ENCODE measurements around the gene VKORC1.

The VKORC1 gene

GRCh38 chr16:31129568-31130335 lies 35.2 kb upstream of the VKORC1 start:
- DNase-seq, result no peak

GRCh38 chr16:31128711-31129567 lies 34.3 kb upstream of the VKORC1 start:
- DNase-seq, result no peak

- DNase-seq, result no peak
These were observed 32.6 kb upstream of the VKORC1 start for GRCh38 chr16:31127182-31127581.

- DNase-seq, result no peak
These were observed 31.2 kb upstream of the VKORC1 start for GRCh38 chr16:31125844-31126243.

- no peak for DNase-seq
These were observed 25.5 kb upstream of the VKORC1 start for GRCh38 chr16:31120129-31120528.

GRCh38 chr16:31118223-31119155 lies 23.9 kb upstream of the VKORC1 start:
- DNase-seq, result no peak

GRCh38 chr16:31117384-31118222 lies 23.0 kb upstream of the VKORC1 start, which contains the start of gene KAT8:
Gene KAT8, plus strand, starts transcription at chr16:31117664. Its CDS starts 18 bp downstream, at chr16:31117682.
- peak; percentile 95 for DNase-seq

- DNase-seq, result no peak
These were observed 19.9 kb upstream of the VKORC1 start for GRCh38 chr16:31114468-31114867.

- DNase-seq, result no peak
These were observed 18.8 kb upstream of the VKORC1 start for GRCh38 chr16:31113121-31114120.

- no peak for DNase-seq
These were observed 18.1 kb upstream of the VKORC1 start for GRCh38 chr16:31112711-31113110.

GRCh38 chr16:31111881-31112466 lies 17.4 kb upstream of the VKORC1 start:
- DNase-seq, result no peak

- no peak for DNase-seq
These were observed 15.8 kb upstream of the VKORC1 start for GRCh38 chr16:31110106-31111034.

- no peak for DNase-seq
These were observed 15.0 kb upstream of the VKORC1 start for GRCh38 chr16:31109622-31110021.

- no peak for DNase-seq
These were observed 14.4 kb upstream of the VKORC1 start for GRCh38 chr16:31108794-31109558.

GRCh38 chr16:31108035-31108793 lies 13.6 kb upstream of the VKORC1 start, which contains the start of gene BCKDK:
Gene BCKDK, plus strand, starts transcription at chr16:31108386. Its CDS starts 838 bp downstream, at chr16:31109224.
- no peak for DNase-seq

- no peak for DNase-seq
These were observed 12.9 kb upstream of the VKORC1 start for GRCh38 chr16:31107465-31107867.

Measured in GOT3 (cell line).